Activated CD4-positive, alpha-beta T cell treated with anti-CD3 and anti-CD28 coated beads for 36 hours (primary cell): Measurements from ENCODE around the gene COX14. TPM values are rescaled to one million over a fixed set of nuclear protein-coding genes. Genes with fewer than 3 reads are reported as not detected.

Experiments
- ATAC-seq: fragments of 200-7000 bp; cut with Tn5 transposase; one replicate; pipeline ENCODE4 v1.10.0; 2021; ENCODE audit warnings: mild to moderate bottlenecking, moderate library complexity
- CTCF ChIA-PET: fragments of 350-600 bp; sonication (Branson Sonifier 250); formaldehyde crosslinking; loops from one replicate; lab custom pipeline; 2021; ENCODE audit warnings: antibody characterized with exemption; lab: Charles Lee
- POLR2A ChIA-PET: fragments of 350-600 bp; sonication (Branson Sonifier 250); formaldehyde crosslinking; loops from one replicate; lab custom pipeline; 2021; ENCODE audit warnings: antibody characterized with exemption, inconsistent platforms; lab: Charles Lee
- DNase-seq: peaks from one replicate; pipeline ENCODE4 v3.0.0-alpha.2; 2020
- H3K27ac Mint-ChIP-seq: one replicate; pipeline ENCODE4 v1.8.0; 2021; ENCODE audit warnings: mixed read lengths
- H3K27me3 Mint-ChIP-seq: one replicate; pipeline ENCODE4 v1.8.0; 2021; ENCODE audit warnings: mixed read lengths
- H3K36me3 Mint-ChIP-seq: one replicate; pipeline ENCODE4 v1.8.0; 2021; ENCODE audit warnings: low read depth, mixed read lengths
- H3K4me1 Mint-ChIP-seq: one replicate; pipeline ENCODE4 v1.8.0; 2021; ENCODE audit warnings: mixed read lengths
- H3K4me3 Mint-ChIP-seq: one replicate; pipeline ENCODE4 v1.8.0; 2021; ENCODE audit warnings: mild to moderate bottlenecking, moderate library complexity, mixed read lengths
- H3K9me3 Mint-ChIP-seq: one replicate; pipeline ENCODE4 v1.8.0; 2021; ENCODE audit warnings: low read depth, mixed read lengths
- intact Hi-C, 2 experiments: fragments of 100-400 bp; cut with DNase I in 1 of 2; cut with micrococcal nuclease in 1 of 2; formaldehyde crosslinking; loops; one replicate each; pipeline versions ENCODE4 v1.14.2 to v1.15.1; 2022 to 2024; cut with DNase I, micrococcal nuclease
- total RNA-seq, 2 experiments: library from RNA; stranded (reverse); gene quantifications; one replicate each; pipeline ENCODE4 v1.2.3, GENCODE V29; 2021

The COX14 gene
- total RNA-seq, 2 experiments from 2014 or later: 26.8 to 44.2 TPM

GRCh38 chr12:50084775-50085614, 27.0 kb upstream of the COX14 start, which contains the start of gene SMARCD1:
Gene SMARCD1 (plus strand): TSS chr12:50085342. CDS start chr12:50085370, 28 bp downstream.
- peak within 1 kb of the TSS; percentile 85 for H3K4me3 Mint-ChIP-seq
- H3K4me1 Mint-ChIP-seq: peaks cover 36% of the 10 kb centered on the region
- no peaks in the 10 kb centered on the region for H3K27me3 Mint-ChIP-seq
- ChIA-PET CTCF (interaction anchor here (0.5 to 8.5 kb wide), 25 partner anchors 9 to 1986 kb away, joined by 3 to 146 read pairs (median 4); partner anchors contain the start of genes CERS5, COX14, GPD1 and RACGAP1), POLR2A (interaction anchor here (0.6 to 2.4 kb wide), 7 partner anchors 25 to 344 kb away, joined by 3 to 31 read pairs (median 7); partner anchors contain the start of genes CERS5, COX14 and RACGAP1)
- H3K27ac Mint-ChIP-seq: peak within 1 kb of the TSS; percentile 96
- ATAC-seq: peak; percentile 90
- H3K9me3 Mint-ChIP-seq: no peaks in the 10 kb centered on the region
- intact Hi-C loops: loop anchor here (1.0 to 10.0 kb wide), 9 partner anchors 26 to 679 kb away; partner anchors contain the start of genes CERS5 (in 2 of the 2), LARP4 (in 2 of the 2), ATF1 (in 1 of the 2) and RACGAP1 (in 1 of the 2)
- peaks cover 19% of the 10 kb centered on the region for H3K36me3 Mint-ChIP-seq
- peak; percentile 91 for DNase-seq

GRCh38 chr12:50085615-50086072, 26.4 kb upstream of the COX14 start:
- ChIA-PET POLR2A (interaction anchor here (1.0 to 2.4 kb wide), 2 partner anchors 26 to 345 kb away, joined by 3 to 31 read pairs; partner anchors contain the start of gene COX14), CTCF (interaction anchor here (0.6 to 8.5 kb wide), 14 partner anchors 9 to 1985 kb away, joined by 3 to 146 read pairs (median 6); partner anchors contain the start of genes CERS5, COX14 and GPD1)
- Mint-ChIP-seq H3K4me3 (peak overlapping the region; percentile 85), H3K27ac (peak overlapping the region; percentile 72), H3K4me1 (peaks cover 36% of the 10 kb centered on the region), H3K36me3 (peaks cover 24% of the 10 kb centered on the region), H3K9me3 (no peaks in the 10 kb centered on the region), H3K27me3 (no peaks in the 10 kb centered on the region)
- intact Hi-C loops: loop anchor here (1.0 to 10.0 kb wide), 9 partner anchors 26 to 679 kb away; partner anchors contain the start of genes CERS5 (in 2 of the 2), LARP4 (in 2 of the 2), ATF1 (in 1 of the 2) and RACGAP1 (in 1 of the 2)
- ATAC-seq: peak; percentile 2
- no peak for DNase-seq

- CTCF ChIA-PET: interaction anchor here (0.6 to 8.5 kb wide), 7 partner anchors 10 to 90 kb away, joined by 3 to 146 read pairs (median 11); partner anchors contain the start of genes CERS5, COX14 and GPD1
- H3K27me3 Mint-ChIP-seq: no peaks in the 10 kb centered on the region
- DNase-seq (no peak), ATAC-seq (no peak)
- peak overlapping the region; percentile 85 for H3K4me3 Mint-ChIP-seq
- H3K4me1 Mint-ChIP-seq: peaks cover 36% of the 10 kb centered on the region
- H3K9me3 Mint-ChIP-seq: no peaks in the 10 kb centered on the region
- POLR2A ChIA-PET: interaction anchor here (2.4 kb wide), 1 partner anchor 26 kb away, joined by 31 read pairs; the partner anchor contains the start of gene COX14
- H3K36me3 Mint-ChIP-seq: peaks cover 26% of the 10 kb centered on the region
- intact Hi-C loops: loop anchor here in 1 of 2 experiments (10.0 kb wide), 1 partner anchor 229 kb away; no protein-coding TSS in a partner anchor
- peak overlapping the region; percentile 72 for H3K27ac Mint-ChIP-seq
Observed at GRCh38 chr12:50086148-50086547, 25.9 kb upstream of the COX14 start.

- intact Hi-C loops: loop anchor here in 1 of 2 experiments (10.0 kb wide), 1 partner anchor 228 kb away; no protein-coding TSS in a partner anchor
- Mint-ChIP-seq H3K36me3 (peaks cover 34% of the 10 kb centered on the region), H3K27ac (peak overlapping the region; percentile 81), H3K27me3 (no peaks in the 10 kb centered on the region), H3K9me3 (no peaks in the 10 kb centered on the region), H3K4me1 (peaks cover 36% of the 10 kb centered on the region), H3K4me3 (no peak overlapping the region)
- ATAC-seq (no peak), DNase-seq (no peak)
- ChIA-PET POLR2A (interaction anchor here (0.7 to 1.7 kb wide), 3 partner anchors 25 to 418 kb away, joined by 3 to 7 read pairs (median 3); partner anchors contain the start of genes COX14 and RACGAP1), CTCF (interaction anchor here (0.6 to 8.5 kb wide), 14 partner anchors 10 to 159 kb away, joined by 3 to 146 read pairs (median 4); partner anchors contain the start of genes CERS5, COX14 and RACGAP1)
Observed at GRCh38 chr12:50087151-50087550, 24.9 kb upstream of the COX14 start.

- ATAC-seq (peak; percentile 4), DNase-seq (no peak)
- ChIA-PET CTCF (interaction anchor here (0.6 to 8.5 kb wide), 15 partner anchors 11 to 124 kb away, joined by 3 to 146 read pairs (median 5); partner anchors contain the start of genes CERS5 and COX14), POLR2A (interaction anchor here (1.6 to 1.7 kb wide), 2 partner anchors 24 to 63 kb away, joined by 3 to 7 read pairs; partner anchors contain the start of genes COX14 and RACGAP1)
- H3K9me3 Mint-ChIP-seq: no peaks in the 10 kb centered on the region
- intact Hi-C loops: loop anchor here (1.0 to 10.0 kb wide), 4 partner anchors 87 to 227 kb away; no protein-coding TSS in a partner anchor
- no peak overlapping the region for H3K4me3 Mint-ChIP-seq
- peak overlapping the region; percentile 81 for H3K27ac Mint-ChIP-seq
- peaks cover 34% of the 10 kb centered on the region for H3K36me3 Mint-ChIP-seq
- H3K27me3 Mint-ChIP-seq: no peaks in the 10 kb centered on the region
- H3K4me1 Mint-ChIP-seq: peaks cover 36% of the 10 kb centered on the region
Observed at GRCh38 chr12:50087995-50088394, 24.0 kb upstream of the COX14 start.

GRCh38 chr12:50088577-50089335, 23.3 kb upstream of the COX14 start:
- peaks cover 31% of the 10 kb centered on the region for H3K4me1 Mint-ChIP-seq
- H3K9me3 Mint-ChIP-seq: no peaks in the 10 kb centered on the region
- H3K27ac Mint-ChIP-seq: peak overlapping the region; percentile 81
- ATAC-seq (peak; percentile 54), DNase-seq (peak; percentile 73)
- ChIA-PET CTCF (interaction anchor here (0.6 to 8.5 kb wide), 20 partner anchors 10 to 226 kb away, joined by 3 to 146 read pairs (median 5); partner anchors contain the start of genes CERS5 and COX14), POLR2A (interaction anchor here (1.6 to 1.7 kb wide), 2 partner anchors 23 to 63 kb away, joined by 3 to 7 read pairs; partner anchors contain the start of genes COX14 and RACGAP1)
- intact Hi-C loops: loop anchor here (1.0 to 10.0 kb wide), 4 partner anchors 87 to 226 kb away; no protein-coding TSS in a partner anchor
- H3K36me3 Mint-ChIP-seq: peaks cover 31% of the 10 kb centered on the region
- no peaks in the 10 kb centered on the region for H3K27me3 Mint-ChIP-seq
- H3K4me3 Mint-ChIP-seq: no peak overlapping the region

- Mint-ChIP-seq H3K27me3 (no peaks in the 10 kb centered on the region), H3K4me3 (no peak overlapping the region), H3K9me3 (no peaks in the 10 kb centered on the region), H3K27ac (no peak overlapping the region), H3K4me1 (peaks cover 29% of the 10 kb centered on the region), H3K36me3 (peaks cover 35% of the 10 kb centered on the region)
- no peak for ATAC-seq
- POLR2A ChIA-PET: no interaction called here
- no peak for DNase-seq
- intact Hi-C loops: loop anchor here (2.0 to 10.0 kb wide), 2 partner anchors 225 kb away; no protein-coding TSS in a partner anchor
- CTCF ChIA-PET: interaction anchor here (0.8 to 8.5 kb wide), 18 partner anchors 11 to 225 kb away, joined by 3 to 146 read pairs (median 4); partner anchors contain the start of gene COX14
Observed at GRCh38 chr12:50089730-50090129, 22.3 kb upstream of the COX14 start.

- POLR2A ChIA-PET: no interaction called here
- Mint-ChIP-seq H3K4me1 (peaks cover 27% of the 10 kb centered on the region), H3K27me3 (no peaks in the 10 kb centered on the region), H3K27ac (no peak overlapping the region), H3K9me3 (no peaks in the 10 kb centered on the region), H3K36me3 (peaks cover 40% of the 10 kb centered on the region), H3K4me3 (no peak overlapping the region)
- CTCF ChIA-PET: interaction anchor here (0.8 to 8.5 kb wide), 9 partner anchors 12 to 87 kb away, joined by 3 to 146 read pairs (median 5); partner anchors contain the start of gene COX14
- intact Hi-C loops: no loop called here
- DNase-seq (no peak), ATAC-seq (no peak)
Observed at GRCh38 chr12:50090391-50090790, 21.6 kb upstream of the COX14 start.

- no peaks in the 10 kb centered on the region for H3K27me3 Mint-ChIP-seq
- no peak overlapping the region for H3K27ac Mint-ChIP-seq
- H3K9me3 Mint-ChIP-seq: no peaks in the 10 kb centered on the region
- H3K4me1 Mint-ChIP-seq: no peaks in the 10 kb centered on the region
- no peak overlapping the region for H3K4me3 Mint-ChIP-seq
- ChIA-PET CTCF (interaction anchor here (1.2 to 7.2 kb wide), 2 partner anchors 13 to 78 kb away, joined by 3 to 58 read pairs; partner anchors contain the start of gene COX14), POLR2A (interaction anchor here (0.6 to 0.7 kb wide), 2 partner anchors 13 to 37 kb away, joined by 3 read pairs; no protein-coding TSS in a partner anchor)
- ATAC-seq: no peak
- H3K36me3 Mint-ChIP-seq: peaks cover 56% of the 10 kb centered on the region
- intact Hi-C loops: no loop called here
- DNase-seq: no peak
Observed at GRCh38 chr12:50097952-50098351, 14.1 kb upstream of the COX14 start.
